SU-DHL-6 (cell line): ENCODE data around the gene ARL6IP5.

Experiments used
- H2AFZ ChIP-seq: fragments of 200-600 bp; sonication (generic); 2 replicates; pipeline ENCODE4 v1.6.1; 2014; ENCODE audit warnings: low read depth, mild to moderate bottlenecking, moderate library complexity, mixed read lengths, antibody characterized with exemption, low read length; ENCODE audit not compliant: severe bottlenecking
- H3F3A ChIP-seq: fragments of 200-600 bp; shearing (Covaris generic); 2 replicates; pipeline ENCODE4 v1.6.0; 2016; ENCODE audit warnings: antibody characterized with exemption, mild to moderate bottlenecking; ENCODE audit not compliant: insufficient read depth
- H3K27ac ChIP-seq: fragments of 200-600 bp; sonication (generic); 2 replicates; pipeline ENCODE4 v1.5.1; 2016; ENCODE audit warnings: low read depth, mild to moderate bottlenecking, low read length, moderate library complexity, mixed read lengths
- H3K27me3 ChIP-seq: fragments of 200-600 bp; sonication (generic), shearing (Covaris generic); 2 replicates; pipeline ENCODE4 v1.6.0; 2014; ENCODE audit warnings: mild to moderate bottlenecking, low read length
- H3K36me3 ChIP-seq: fragments of 200-600 bp; sonication (generic); 2 replicates; pipeline ENCODE4 v1.6.1; 2014; ENCODE audit warnings: mild to moderate bottlenecking, low read length, mixed read lengths
- H3K4me2 ChIP-seq: fragments of 300-600, 200-600 bp; shearing (Covaris generic), sonication (generic); 2 replicates; pipeline ENCODE4 v1.6.0; 2014; ENCODE audit warnings: low read length, low read depth, mild to moderate bottlenecking; ENCODE audit not compliant: poor library complexity, severe bottlenecking
- H3K4me3 ChIP-seq: fragments of 200-600 bp; sonication (generic); 2 replicates; pipeline ENCODE4 v1.5.1; 2014; ENCODE audit warnings: antibody characterized with exemption, low read length, mild to moderate bottlenecking, mixed read lengths; ENCODE audit not compliant: insufficient read depth, poor library complexity, severe bottlenecking
- H3K79me2 ChIP-seq: fragments of 200-600 bp; sonication (generic); 2 replicates; pipeline ENCODE4 v1.6.1; 2014; ENCODE audit warnings: mild to moderate bottlenecking, low read length, moderate library complexity; ENCODE audit not compliant: insufficient read depth
- H3K9ac ChIP-seq: fragments of 200-600 bp; sonication (generic); 2 replicates; pipeline ENCODE4 v1.7.0; 2014; ENCODE audit warnings: mild to moderate bottlenecking, low read length
- H3K9me2 ChIP-seq: fragments of 200-600 bp; sonication (generic); replicated peaks from 2 replicates; pipeline ENCODE4 v1.6.1; 2014; ENCODE audit warnings: low read length; ENCODE audit not compliant: insufficient read depth
- H3K9me3 ChIP-seq: fragments of 200-600 bp; sonication (generic); 2 replicates; pipeline ENCODE4 v1.6.1; 2014; ENCODE audit warnings: low read length, mixed read lengths; ENCODE audit not compliant: insufficient read depth
- H4K20me1 ChIP-seq: fragments of 200-600 bp; sonication (generic); 2 replicates; pipeline ENCODE4 v1.6.1; 2014; ENCODE audit warnings: low read depth, mild to moderate bottlenecking, antibody characterized with exemption, low read length, moderate library complexity, mixed read lengths
- EZH2phosphoT487 ChIP-seq: fragments of 200-600 bp; sonication (generic), shearing (Covaris generic); conservative IDR thresholded peaks from 2 replicates; pipeline ENCODE4 v1.6.1; 2018; ENCODE audit warnings: mild to moderate bottlenecking, antibody characterized with exemption, low read length, moderate library complexity, mixed read lengths
- TF ChIP-seq, protein P1 (sequence below): fragments of 200-600 bp; sonication (generic); IDR thresholded peaks from one replicate; pipeline ENCODE4 v1.5.1; 2017; ENCODE audit warnings: antibody characterized with exemption, mild to moderate bottlenecking, low read length, moderate library complexity; ENCODE audit not compliant: insufficient read depth, poor library complexity, severe bottlenecking

ARL6IP5 gene

DNA sequence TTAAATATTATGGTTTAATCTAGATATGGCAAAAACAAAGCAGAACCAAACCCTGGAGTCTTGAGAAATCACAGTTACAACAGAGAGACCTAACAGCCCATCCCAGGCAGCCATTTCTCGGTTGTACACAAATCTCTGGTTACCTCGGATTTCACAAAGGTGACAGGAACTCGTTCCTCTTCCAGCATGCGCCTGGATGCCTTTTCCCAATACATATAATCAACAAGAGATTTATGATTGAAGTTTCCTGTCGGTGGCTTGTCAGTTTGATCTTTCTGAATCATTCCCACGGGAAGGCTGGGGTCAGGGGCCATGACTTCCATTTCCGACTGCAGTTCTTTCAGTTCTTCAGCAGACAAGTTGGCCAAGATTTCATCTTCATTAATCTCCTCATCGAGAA lies 37.2 kb downstream of the ARL6IP5 start:
- TF ChIP-seq, protein P1, sequence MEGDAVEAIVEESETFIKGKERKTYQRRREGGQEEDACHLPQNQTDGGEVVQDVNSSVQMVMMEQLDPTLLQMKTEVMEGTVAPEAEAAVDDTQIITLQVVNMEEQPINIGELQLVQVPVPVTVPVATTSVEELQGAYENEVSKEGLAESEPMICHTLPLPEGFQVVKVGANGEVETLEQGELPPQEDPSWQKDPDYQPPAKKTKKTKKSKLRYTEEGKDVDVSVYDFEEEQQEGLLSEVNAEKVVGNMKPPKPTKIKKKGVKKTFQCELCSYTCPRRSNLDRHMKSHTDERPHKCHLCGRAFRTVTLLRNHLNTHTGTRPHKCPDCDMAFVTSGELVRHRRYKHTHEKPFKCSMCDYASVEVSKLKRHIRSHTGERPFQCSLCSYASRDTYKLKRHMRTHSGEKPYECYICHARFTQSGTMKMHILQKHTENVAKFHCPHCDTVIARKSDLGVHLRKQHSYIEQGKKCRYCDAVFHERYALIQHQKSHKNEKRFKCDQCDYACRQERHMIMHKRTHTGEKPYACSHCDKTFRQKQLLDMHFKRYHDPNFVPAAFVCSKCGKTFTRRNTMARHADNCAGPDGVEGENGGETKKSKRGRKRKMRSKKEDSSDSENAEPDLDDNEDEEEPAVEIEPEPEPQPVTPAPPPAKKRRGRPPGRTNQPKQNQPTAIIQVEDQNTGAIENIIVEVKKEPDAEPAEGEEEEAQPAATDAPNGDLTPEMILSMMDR: no peak
- TF ChIP-seq EZH2phosphoT487: no peak
- Histone ChIP-seq H3F3A (no peaks in the 10 kb centered on the region), H3K79me2 (no peaks in the 10 kb centered on the region), H3K9me3 (no peaks in the 10 kb centered on the region), H3K27ac (no peak overlapping the region), H3K27me3 (no peaks in the 10 kb centered on the region), H3K4me2 (no peak overlapping the region), H4K20me1 (no peaks in the 10 kb centered on the region), H3K4me3 (no peak overlapping the region), H2AFZ (no peak overlapping the region), H3K36me3 (no peaks in the 10 kb centered on the region), H3K9ac (no peak overlapping the region), H3K9me2 (no peaks in the 10 kb centered on the region)

DNA sequence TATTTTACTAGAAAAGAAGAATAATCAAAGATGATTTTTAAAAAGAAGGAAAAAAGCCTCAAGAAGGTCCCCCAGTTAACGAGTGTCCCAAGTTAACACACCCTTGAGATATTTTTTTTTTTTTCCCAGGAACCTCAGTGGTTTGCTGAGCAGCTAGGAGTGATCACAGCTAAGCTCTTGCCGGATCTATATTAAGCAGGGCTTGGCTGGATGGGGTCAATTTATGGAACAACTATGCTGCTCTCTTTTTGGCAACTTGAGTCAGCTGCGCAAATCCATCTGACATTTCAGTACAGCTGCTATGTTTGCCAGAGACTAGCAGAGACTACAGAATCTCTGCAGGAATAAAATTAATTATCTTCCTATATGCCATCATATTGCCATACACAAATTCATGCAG lies 37.7 kb downstream of the ARL6IP5 start, which contains the start of gene LMOD3:
TSS of gene LMOD3 (minus strand) at position 193 of the 400 bp plus-strand sequence. CDS start 209 bp downstream, outside the sequence.
- Histone ChIP-seq H3K27me3 (no peaks in the 10 kb centered on the region), H3K9me3 (no peaks in the 10 kb centered on the region), H3F3A (no peaks in the 10 kb centered on the region), H4K20me1 (no peaks in the 10 kb centered on the region), H3K9me2 (no peaks in the 10 kb centered on the region), H3K4me2 (no peak within 1 kb of the TSS), H2AFZ (no peak within 1 kb of the TSS), H3K27ac (no peak within 1 kb of the TSS), H3K9ac (no peak within 1 kb of the TSS), H3K36me3 (no peaks in the 10 kb centered on the region), H3K79me2 (no peaks in the 10 kb centered on the region), H3K4me3 (no peak within 1 kb of the TSS)
- TF ChIP-seq, protein P1: no peak
- no peak for TF ChIP-seq EZH2phosphoT487

DNA sequence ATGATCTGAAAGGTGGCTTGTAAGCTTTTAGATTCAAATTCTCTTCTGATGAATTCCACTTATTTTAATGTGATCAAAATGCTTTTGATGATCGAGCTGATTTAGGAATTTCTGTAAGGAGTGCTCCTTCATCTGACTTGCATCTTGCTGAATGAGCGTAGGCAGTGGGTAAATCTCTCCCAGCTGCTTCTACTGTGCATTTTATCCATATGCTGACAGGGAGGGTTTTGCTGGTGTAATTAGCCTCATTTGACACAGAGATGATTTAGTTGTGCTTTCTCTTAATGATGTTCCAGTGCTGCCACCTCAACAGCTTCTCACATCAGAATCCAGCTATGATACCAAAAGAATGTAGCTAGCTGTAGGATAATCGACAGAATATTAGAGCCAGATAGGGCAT lies 41.5 kb downstream of the ARL6IP5 start:
- no peak overlapping the region for H3K9ac ChIP-seq
- H4K20me1 ChIP-seq: no peaks in the 10 kb centered on the region
- no peak overlapping the region for H3K27ac ChIP-seq
- no peaks in the 10 kb centered on the region for H3K9me2 ChIP-seq
- no peak overlapping the region for H2AFZ ChIP-seq
- H3K4me2 ChIP-seq: no peak overlapping the region
- no peaks in the 10 kb centered on the region for H3K79me2 ChIP-seq
- H3K27me3 ChIP-seq: no peaks in the 10 kb centered on the region
- H3K4me3 ChIP-seq: no peak overlapping the region
- no peaks in the 10 kb centered on the region for H3F3A ChIP-seq
- H3K36me3 ChIP-seq: no peaks in the 10 kb centered on the region
- no peaks in the 10 kb centered on the region for H3K9me3 ChIP-seq
- no peak for TF ChIP-seq EZH2phosphoT487
- TF ChIP-seq, protein P1: no peak

DNA sequence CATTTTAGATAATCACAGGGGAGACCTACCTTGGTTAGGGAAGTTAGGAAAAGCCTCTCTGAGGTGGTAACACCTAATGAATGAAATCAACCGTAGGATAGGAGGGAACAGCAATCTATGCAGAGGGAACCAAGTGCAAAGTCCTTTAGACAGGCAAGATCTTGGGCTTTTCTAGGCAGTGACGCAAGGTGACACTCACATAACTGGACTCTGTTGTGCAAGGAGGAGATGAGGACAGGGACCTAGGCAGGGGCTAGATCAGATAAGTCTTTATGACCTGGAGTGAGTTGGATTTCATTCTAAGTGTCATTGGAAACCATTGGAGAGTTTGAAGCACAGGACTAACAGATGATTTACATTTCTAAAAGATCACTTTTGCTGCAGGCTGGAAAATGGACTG lies 42.3 kb downstream of the ARL6IP5 start:
- Histone ChIP-seq H3K9me2 (no peaks in the 10 kb centered on the region), H3K27ac (no peak overlapping the region), H3K4me2 (no peak overlapping the region), H3K79me2 (no peaks in the 10 kb centered on the region), H3K36me3 (no peaks in the 10 kb centered on the region), H4K20me1 (no peaks in the 10 kb centered on the region), H3K27me3 (no peaks in the 10 kb centered on the region), H3F3A (no peaks in the 10 kb centered on the region), H2AFZ (no peak overlapping the region), H3K9me3 (no peaks in the 10 kb centered on the region), H3K4me3 (no peak overlapping the region), H3K9ac (no peak overlapping the region)
- TF ChIP-seq, protein P1: no peak
- no peak for TF ChIP-seq EZH2phosphoT487
